Hepatocyte (in vitro differentiated cells): Measurements from ENCODE around the gene IRX5. TPM values are rescaled to one million over a fixed set of nuclear protein-coding genes. Genes with fewer than 3 reads are reported as not detected.
A peak's percentile ranks its signal among the peaks of the same experiment; 100 is the strongest.

Experiments
- DNase-seq: peaks from one replicate; pipeline ENCODE4 v3.0.0-alpha.2; 2016; ENCODE audit warnings: low spot score
- H2AFZ ChIP-seq: fragments of 200-600 bp; sonication (generic); 2 replicates; pipeline ENCODE4 v1.6.0; 2016; ENCODE audit warnings: antibody characterized with exemption, mild to moderate bottlenecking
- H3K27ac ChIP-seq: fragments of 200-600 bp; sonication (generic); 2 replicates; pipeline ENCODE4 v1.5.1; 2016; ENCODE audit warnings: mild to moderate bottlenecking
- H3K27me3 ChIP-seq: fragments of 200-600 bp; sonication (generic); 2 replicates; pipeline ENCODE4 v1.6.1; 2016
- H3K36me3 ChIP-seq: fragments of 200-600 bp; sonication (generic); replicated peaks from 2 replicates; pipeline ENCODE4 v1.5.1; 2016; ENCODE audit warnings: low read depth; ENCODE audit not compliant: insufficient read depth
- H3K4me1 ChIP-seq: fragments of 200-600 bp; sonication (generic); 2 replicates; pipeline ENCODE4 v1.5.1; 2016; ENCODE audit warnings: mild to moderate bottlenecking, moderate library complexity; ENCODE audit not compliant: insufficient read depth
- H3K4me2 ChIP-seq: fragments of 200-600 bp; sonication (generic); 2 replicates; pipeline ENCODE4 v1.6.0; 2016
- H3K4me3 ChIP-seq: fragments of 200-600 bp; sonication (generic); 2 replicates; pipeline ENCODE4 v1.5.1; 2016; ENCODE audit warnings: mild to moderate bottlenecking
- H3K79me2 ChIP-seq: fragments of 200-600 bp; sonication (generic); 2 replicates; pipeline ENCODE4 v1.6.0; 2017; ENCODE audit warnings: mild to moderate bottlenecking
- H3K9me2 ChIP-seq: fragments of 200-600 bp; sonication (generic); replicated peaks from 2 replicates; pipeline ENCODE4 v1.6.0; 2017; ENCODE audit warnings: mild to moderate bottlenecking; ENCODE audit not compliant: insufficient read depth
- H3K9me3 ChIP-seq: fragments of 200-600 bp; sonication (generic); 2 replicates; pipeline ENCODE4 v1.5.1; 2016; ENCODE audit warnings: low read depth, mild to moderate bottlenecking
- H4K20me1 ChIP-seq: fragments of 200-600 bp; sonication (generic); 2 replicates; pipeline ENCODE4 v1.6.0; 2016; ENCODE audit warnings: mild to moderate bottlenecking; ENCODE audit not compliant: insufficient read depth, poor library complexity, severe bottlenecking
- EZH2 ChIP-seq: fragments of 200-600 bp; sonication (generic); IDR thresholded peaks from 2 replicates; pipeline ENCODE4 v1.6.1; 2016; ENCODE audit warnings: antibody characterized with exemption, mild to moderate bottlenecking, borderline replicate concordance
- EZH2phosphoT487 ChIP-seq: fragments of 200-600 bp; sonication (generic); IDR thresholded peaks from one replicate; pipeline ENCODE4 v1.6.1; 2018; ENCODE audit warnings: antibody characterized with exemption, mild to moderate bottlenecking, low read depth, moderate library complexity; ENCODE audit not compliant: unreplicated experiment, severe bottlenecking
- WGBS: methylation state at CpG from one replicate; pipeline ENCODE4 v1.1.6; 2016; ENCODE audit warnings: low lambda C conversion rate; ENCODE audit errors: missing lambda C conversion rate; 5-methylcytosine and 5-hydroxymethylcytosine counted together
- polyA plus RNA-seq: library from polyadenylated mRNA; unstranded; fragments of >200 nt; fragmentation: Nextera tagmentation; extraction: Ambion mirVana; gene quantifications from 2 replicates; pipeline ENCODE4 v1.2.1, GENCODE V29; 2016
- total RNA-seq: library from RNA; depleted of rRNA; stranded (reverse); fragments of >200 nt; gene quantifications from 2 replicates; pipeline ENCODE4 v1.2.3, GENCODE V29; 2014
- TF ChIP-seq, protein P1 (sequence below): fragments of 200-600 bp; sonication (generic); IDR thresholded peaks from 2 replicates; pipeline ENCODE4 v1.5.1; 2016; ENCODE audit warnings: antibody characterized with exemption, mild to moderate bottlenecking; ENCODE audit not compliant: poor library complexity

Gene IRX5
- total and polyA plus RNA-seq, 2 experiments from 2014 or later, result 1.7 to 3.2 TPM

DNA sequence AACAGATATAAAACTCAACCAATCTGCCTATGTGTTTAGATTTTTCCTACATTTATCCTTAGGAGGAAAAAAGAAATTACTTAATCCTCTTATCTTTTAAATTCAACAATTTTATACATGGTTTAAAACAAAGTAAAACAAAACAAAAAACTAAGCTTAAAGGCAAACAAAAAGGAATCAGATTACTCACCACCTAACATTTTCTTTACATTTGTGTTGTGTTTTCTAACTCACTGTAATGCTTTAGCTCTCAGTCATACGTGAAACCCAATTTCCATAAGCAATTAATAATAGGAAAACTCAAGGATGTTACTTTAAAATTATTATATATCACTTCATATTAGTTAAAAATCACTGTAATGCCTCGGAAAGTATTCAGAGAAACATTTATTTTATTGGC is 6.7 kb upstream of the IRX5 start:
- no peak overlapping the region for H3K4me3 ChIP-seq
- no peaks in the 10 kb centered on the region for H4K20me1 ChIP-seq
- no peak for DNase-seq
- H3K4me2 ChIP-seq, result no peak overlapping the region
- no peak overlapping the region for H3K27ac ChIP-seq
- peaks cover 12% of the 10 kb centered on the region for H3K27me3 ChIP-seq
- H3K36me3 ChIP-seq, result no peaks in the 10 kb centered on the region
- TF ChIP-seq, protein P1, sequence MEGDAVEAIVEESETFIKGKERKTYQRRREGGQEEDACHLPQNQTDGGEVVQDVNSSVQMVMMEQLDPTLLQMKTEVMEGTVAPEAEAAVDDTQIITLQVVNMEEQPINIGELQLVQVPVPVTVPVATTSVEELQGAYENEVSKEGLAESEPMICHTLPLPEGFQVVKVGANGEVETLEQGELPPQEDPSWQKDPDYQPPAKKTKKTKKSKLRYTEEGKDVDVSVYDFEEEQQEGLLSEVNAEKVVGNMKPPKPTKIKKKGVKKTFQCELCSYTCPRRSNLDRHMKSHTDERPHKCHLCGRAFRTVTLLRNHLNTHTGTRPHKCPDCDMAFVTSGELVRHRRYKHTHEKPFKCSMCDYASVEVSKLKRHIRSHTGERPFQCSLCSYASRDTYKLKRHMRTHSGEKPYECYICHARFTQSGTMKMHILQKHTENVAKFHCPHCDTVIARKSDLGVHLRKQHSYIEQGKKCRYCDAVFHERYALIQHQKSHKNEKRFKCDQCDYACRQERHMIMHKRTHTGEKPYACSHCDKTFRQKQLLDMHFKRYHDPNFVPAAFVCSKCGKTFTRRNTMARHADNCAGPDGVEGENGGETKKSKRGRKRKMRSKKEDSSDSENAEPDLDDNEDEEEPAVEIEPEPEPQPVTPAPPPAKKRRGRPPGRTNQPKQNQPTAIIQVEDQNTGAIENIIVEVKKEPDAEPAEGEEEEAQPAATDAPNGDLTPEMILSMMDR, result no peak
- TF ChIP-seq EZH2 (no peak), EZH2phosphoT487 (no peak)
- H3K4me1 ChIP-seq, result peaks cover 11% of the 10 kb centered on the region
- no peak overlapping the region for H2AFZ ChIP-seq
- H3K9me3 ChIP-seq, result no peaks in the 10 kb centered on the region
- H3K79me2 ChIP-seq, result peaks cover 41% of the 10 kb centered on the region
- no peaks in the 10 kb centered on the region for H3K9me2 ChIP-seq
- 77% methylated on average over 2 of the region's 2 CpGs for WGBS

DNA sequence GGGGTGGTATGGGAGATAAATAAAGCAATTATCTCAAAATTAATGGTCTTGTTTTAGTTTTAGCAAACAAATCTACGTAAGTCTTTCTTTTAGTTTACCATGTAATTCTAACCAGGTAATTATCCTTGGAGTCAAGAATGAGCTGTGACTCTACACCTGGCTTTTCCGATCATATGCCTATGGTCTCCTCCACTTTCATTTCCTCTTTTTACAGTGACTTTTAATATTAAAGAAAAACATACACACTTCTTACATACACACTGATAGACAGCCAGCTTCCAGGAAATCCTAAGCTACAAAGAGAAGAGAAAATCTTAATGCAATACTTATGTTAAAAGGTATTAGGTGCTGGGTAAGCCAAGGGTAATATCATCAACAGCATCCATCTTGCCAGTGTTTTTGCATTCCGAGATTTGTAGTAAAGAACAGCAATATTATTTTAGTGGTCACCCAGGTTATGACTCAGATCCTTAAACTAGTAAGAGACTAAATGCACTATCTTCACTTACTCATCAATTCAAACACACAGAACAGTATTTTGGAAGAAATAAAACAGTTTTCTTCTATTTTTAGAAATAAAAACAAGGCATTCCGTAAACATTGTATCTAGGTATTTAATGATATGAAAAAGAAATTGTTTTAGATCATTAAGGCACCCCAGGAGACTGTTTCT is 4.4 kb upstream of the IRX5 start:
- Histone ChIP-seq H3K9me2 (no peaks in the 10 kb centered on the region), H3K4me3 (no peak overlapping the region), H3K4me2 (peak overlapping the region; percentile 93), H2AFZ (no peak overlapping the region), H3K9me3 (no peaks in the 10 kb centered on the region), H3K36me3 (no peaks in the 10 kb centered on the region), H3K4me1 (peaks cover 11% of the 10 kb centered on the region), H4K20me1 (no peaks in the 10 kb centered on the region), H3K27ac (peak overlapping the region; percentile 4), H3K27me3 (peaks cover 12% of the 10 kb centered on the region), H3K79me2 (peaks cover 41% of the 10 kb centered on the region)
- 68% methylated on average over 4 of the region's 4 CpGs for WGBS
- TF ChIP-seq EZH2 (no peak), EZH2phosphoT487 (no peak)
- TF ChIP-seq, protein P1, result no peak
- DNase-seq, result no peak

DNA sequence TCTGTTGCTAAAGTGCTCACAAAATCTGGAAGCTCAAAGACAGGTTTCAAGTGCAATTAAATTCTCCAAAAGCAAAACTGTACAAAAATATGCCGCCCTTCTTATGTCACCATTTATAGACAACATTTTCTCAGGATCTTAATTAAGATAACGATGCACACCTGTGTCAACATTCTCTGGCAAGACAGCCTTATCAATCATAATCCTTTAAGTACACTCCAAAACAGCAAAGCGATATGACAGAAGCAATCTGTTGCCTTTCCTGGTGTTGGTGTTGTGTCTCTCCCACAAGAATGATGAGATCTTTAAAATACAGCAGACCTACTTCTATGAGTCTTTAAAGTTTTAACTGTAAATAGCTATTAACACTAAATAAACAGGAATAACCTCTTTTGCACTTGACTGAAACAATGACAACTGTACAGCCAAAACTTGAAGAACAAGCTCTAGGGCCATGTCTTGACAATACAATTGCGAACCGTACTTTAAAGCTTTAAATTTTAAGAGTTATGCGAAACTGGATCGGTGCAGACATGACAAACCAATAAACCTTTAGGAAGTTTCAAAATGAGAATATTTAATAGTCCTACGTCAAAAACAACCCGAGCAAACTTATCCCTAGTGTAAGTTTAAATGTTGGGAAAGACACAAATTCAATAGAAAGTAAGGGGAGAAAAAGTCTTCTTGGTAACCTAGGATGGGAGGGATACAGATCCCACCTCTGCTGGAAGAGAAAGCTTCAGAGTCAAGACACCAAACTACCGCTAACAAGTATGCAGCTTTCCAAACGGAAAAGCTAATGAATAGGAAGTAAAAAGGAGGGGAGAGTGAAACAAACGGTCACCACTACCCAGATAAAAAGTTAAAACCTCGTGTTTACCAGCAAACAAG is 3.3 kb upstream of the IRX5 start:
- Histone ChIP-seq H3K4me2 (peak overlapping the region; percentile 93), H3K4me3 (peak overlapping the region; percentile 78), H3K27ac (peak overlapping the region; percentile 87), H3K27me3 (peaks cover 21% of the 10 kb centered on the region), H3K9me3 (no peaks in the 10 kb centered on the region), H2AFZ (peak overlapping the region; percentile 8), H4K20me1 (no peaks in the 10 kb centered on the region), H3K36me3 (no peaks in the 10 kb centered on the region), H3K9me2 (no peaks in the 10 kb centered on the region), H3K4me1 (peaks cover 11% of the 10 kb centered on the region), H3K79me2 (peaks cover 52% of the 10 kb centered on the region)
- no peak for DNase-seq
- TF ChIP-seq EZH2phosphoT487 (no peak), EZH2 (no peak)
- TF ChIP-seq, protein P1, result no peak
- 13% methylated on average over 13 of the region's 13 CpGs for WGBS
